ENCODE measurements around the gene GALNT3. TPM values are rescaled to one million over a fixed set of nuclear protein-coding genes. Genes with fewer than 3 reads are reported as not detected.

GALNT3 gene
- total RNA-seq, 1 experiment from 2014 or later = 9.8 TPM

DNA sequence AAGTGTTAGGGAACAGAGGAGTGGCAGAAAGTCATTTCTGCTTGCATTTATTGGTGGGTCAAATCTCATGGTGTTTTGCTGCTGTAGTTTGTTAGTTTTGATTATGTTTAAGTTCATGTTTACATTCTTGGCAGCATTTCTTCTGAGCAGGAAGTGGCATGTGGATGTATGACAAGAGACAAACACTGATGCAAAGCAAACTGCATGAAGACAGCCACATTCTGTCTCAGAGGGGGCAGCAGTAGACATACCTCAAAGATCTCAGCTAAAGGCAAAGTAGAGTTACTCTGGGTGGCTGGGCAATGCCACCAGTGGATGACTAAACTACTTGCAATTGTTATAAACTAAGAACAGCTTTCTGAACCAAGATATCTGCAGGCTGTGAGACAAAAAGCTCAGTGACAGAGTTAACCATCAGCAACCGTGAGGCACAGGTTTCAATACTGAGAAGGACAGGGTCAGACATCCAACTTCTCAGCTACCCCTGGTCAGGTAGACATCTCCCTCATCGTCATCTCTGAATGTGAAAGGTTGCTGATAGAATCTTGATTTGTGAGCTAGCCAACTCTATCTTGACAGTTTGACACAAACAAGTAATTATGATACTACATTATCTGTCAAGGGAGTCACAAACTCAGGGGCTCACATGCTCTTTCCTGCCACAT, 16.4 kb downstream of the GALNT3 start:
- no peak overlapping the region for H3K4me3 ChIP-seq (replicated peaks in 1 of 2; ENCODE audit: low read depth in 1 of 2, low read length in 2 of 2)
- TF ChIP-seq POLR2AphosphoS5 (IDR thresholded peaks at IDR 0.05; ENCODE audit: low read depth, low read length) (no peak), TCF7L2 (IDR thresholded peaks at IDR 0.05; ENCODE audit: borderline replicate concordance, extremely low read depth, insufficient read depth, insufficient read length) (no peak), ZFX (IDR thresholded peaks at IDR 0.05) (no peak), EGR1 (IDR thresholded peaks at IDR 0.05; ENCODE audit: low read depth) (no peak), JUND (IDR thresholded peaks at IDR 0.05) (no peak), CBX3 (IDR thresholded peaks at IDR 0.05; ENCODE audit: low read depth) (no peak), EZH2 (IDR thresholded peaks at IDR 0.05) (no peak), POLR2A (IDR thresholded peaks at IDR 0.05; ENCODE audit: borderline replicate concordance, extremely low read depth, insufficient read depth, insufficient read length) (no peak), CEBPB (IDR thresholded peaks at IDR 0.05; ENCODE audit: low read depth) (no peak), FOSL1 (IDR thresholded peaks at IDR 0.05; ENCODE audit: low read depth) (no peak), SIN3A (IDR thresholded peaks at IDR 0.05; ENCODE audit: low read depth) (no peak), YY1 (IDR thresholded peaks at IDR 0.05; ENCODE audit: extremely low read depth, insufficient replicate concordance, low read depth, low read length) (no peak), EZH2phosphoT487 (IDR thresholded peaks at IDR 0.05; ENCODE audit: borderline replicate concordance) (no peak), ZNF274 (IDR thresholded peaks at IDR 0.05; ENCODE audit: low read depth, low read length) (no peak)
- TF ChIP-seq, protein P1, sequence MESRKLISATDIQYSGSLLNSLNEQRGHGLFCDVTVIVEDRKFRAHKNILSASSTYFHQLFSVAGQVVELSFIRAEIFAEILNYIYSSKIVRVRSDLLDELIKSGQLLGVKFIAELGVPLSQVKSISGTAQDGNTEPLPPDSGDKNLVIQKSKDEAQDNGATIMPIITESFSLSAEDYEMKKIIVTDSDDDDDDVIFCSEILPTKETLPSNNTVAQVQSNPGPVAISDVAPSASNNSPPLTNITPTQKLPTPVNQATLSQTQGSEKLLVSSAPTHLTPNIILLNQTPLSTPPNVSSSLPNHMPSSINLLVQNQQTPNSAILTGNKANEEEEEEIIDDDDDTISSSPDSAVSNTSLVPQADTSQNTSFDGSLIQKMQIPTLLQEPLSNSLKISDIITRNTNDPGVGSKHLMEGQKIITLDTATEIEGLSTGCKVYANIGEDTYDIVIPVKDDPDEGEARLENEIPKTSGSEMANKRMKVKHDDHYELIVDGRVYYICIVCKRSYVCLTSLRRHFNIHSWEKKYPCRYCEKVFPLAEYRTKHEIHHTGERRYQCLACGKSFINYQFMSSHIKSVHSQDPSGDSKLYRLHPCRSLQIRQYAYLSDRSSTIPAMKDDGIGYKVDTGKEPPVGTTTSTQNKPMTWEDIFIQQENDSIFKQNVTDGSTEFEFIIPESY (IDR thresholded peaks at IDR 0.05; ENCODE audit: extremely low read depth, insufficient replicate concordance, low read length) = no peak
- TF ChIP-seq, protein P2, sequence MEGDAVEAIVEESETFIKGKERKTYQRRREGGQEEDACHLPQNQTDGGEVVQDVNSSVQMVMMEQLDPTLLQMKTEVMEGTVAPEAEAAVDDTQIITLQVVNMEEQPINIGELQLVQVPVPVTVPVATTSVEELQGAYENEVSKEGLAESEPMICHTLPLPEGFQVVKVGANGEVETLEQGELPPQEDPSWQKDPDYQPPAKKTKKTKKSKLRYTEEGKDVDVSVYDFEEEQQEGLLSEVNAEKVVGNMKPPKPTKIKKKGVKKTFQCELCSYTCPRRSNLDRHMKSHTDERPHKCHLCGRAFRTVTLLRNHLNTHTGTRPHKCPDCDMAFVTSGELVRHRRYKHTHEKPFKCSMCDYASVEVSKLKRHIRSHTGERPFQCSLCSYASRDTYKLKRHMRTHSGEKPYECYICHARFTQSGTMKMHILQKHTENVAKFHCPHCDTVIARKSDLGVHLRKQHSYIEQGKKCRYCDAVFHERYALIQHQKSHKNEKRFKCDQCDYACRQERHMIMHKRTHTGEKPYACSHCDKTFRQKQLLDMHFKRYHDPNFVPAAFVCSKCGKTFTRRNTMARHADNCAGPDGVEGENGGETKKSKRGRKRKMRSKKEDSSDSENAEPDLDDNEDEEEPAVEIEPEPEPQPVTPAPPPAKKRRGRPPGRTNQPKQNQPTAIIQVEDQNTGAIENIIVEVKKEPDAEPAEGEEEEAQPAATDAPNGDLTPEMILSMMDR (IDR thresholded peaks at IDR 0.05 in 2 of 3, conservative IDR thresholded peaks at IDR 0.05 in 1 of 3; ENCODE audit: borderline replicate concordance in 1 of 3, insufficient read depth in 1 of 3, low read depth in 2 of 3, low read length in 2 of 3) = no peak
- no peaks in the 10 kb centered on the region for H4K20me1 ChIP-seq (ENCODE audit: insufficient read depth)
- H3K27me3 ChIP-seq (ENCODE audit: insufficient read depth, low read length) = no peaks in the 10 kb centered on the region
- ChIA-PET CTCF (no interaction called here), POLR2A (no interaction called here), RAD21 (ENCODE audit: low non-redundant PET in 1 of 2, low total read pairs in 2 of 2, uncharacterized antibody in 2 of 2, unreplicated experiment in 2 of 2) (no interaction called here)
- no peak overlapping the region for H3K4me2 ChIP-seq (ENCODE audit: low read length)
- no TSS peak for BruUV-seq (replicated peaks)
- H3K9ac ChIP-seq (ENCODE audit: low read length) = no peak overlapping the region
- H2AFZ ChIP-seq (ENCODE audit: low read depth, low read length, poor library complexity, severe bottlenecking) = no peak overlapping the region
- H3K4me1 ChIP-seq (ENCODE audit: control insufficient read depth in 1 of 2, insufficient read depth in 2 of 2, low read length in 2 of 2) = no peaks in the 10 kb centered on the region
- intact Hi-C loops (cut with micrococcal nuclease) = no loop called here
- H3K9me2 ChIP-seq (ENCODE audit: insufficient read depth) = no peaks in the 10 kb centered on the region
- no peak for DNase-seq (ENCODE audit: low read depth, low spot score)
- H3K79me2 ChIP-seq (ENCODE audit: insufficient read depth, low read length) = no peaks in the 10 kb centered on the region
- no peaks in the 10 kb centered on the region; a peak in 1 of 4 replicates for H3K9me3 ChIP-seq (ENCODE audit: control insufficient read depth in 1 of 2, insufficient read depth in 1 of 2, low read depth in 1 of 2, low read length in 2 of 2)
- no peak for ATAC-seq
- no peaks in the 10 kb centered on the region for H3K36me3 ChIP-seq (ENCODE audit: control insufficient read depth in 1 of 2, insufficient read depth in 2 of 2, low read length in 2 of 2)
- H3K27ac ChIP-seq (ENCODE audit: low read depth, low read length) = no peak overlapping the region
